ENCODE measurements around the gene CHKA.

CHKA gene

DNA sequence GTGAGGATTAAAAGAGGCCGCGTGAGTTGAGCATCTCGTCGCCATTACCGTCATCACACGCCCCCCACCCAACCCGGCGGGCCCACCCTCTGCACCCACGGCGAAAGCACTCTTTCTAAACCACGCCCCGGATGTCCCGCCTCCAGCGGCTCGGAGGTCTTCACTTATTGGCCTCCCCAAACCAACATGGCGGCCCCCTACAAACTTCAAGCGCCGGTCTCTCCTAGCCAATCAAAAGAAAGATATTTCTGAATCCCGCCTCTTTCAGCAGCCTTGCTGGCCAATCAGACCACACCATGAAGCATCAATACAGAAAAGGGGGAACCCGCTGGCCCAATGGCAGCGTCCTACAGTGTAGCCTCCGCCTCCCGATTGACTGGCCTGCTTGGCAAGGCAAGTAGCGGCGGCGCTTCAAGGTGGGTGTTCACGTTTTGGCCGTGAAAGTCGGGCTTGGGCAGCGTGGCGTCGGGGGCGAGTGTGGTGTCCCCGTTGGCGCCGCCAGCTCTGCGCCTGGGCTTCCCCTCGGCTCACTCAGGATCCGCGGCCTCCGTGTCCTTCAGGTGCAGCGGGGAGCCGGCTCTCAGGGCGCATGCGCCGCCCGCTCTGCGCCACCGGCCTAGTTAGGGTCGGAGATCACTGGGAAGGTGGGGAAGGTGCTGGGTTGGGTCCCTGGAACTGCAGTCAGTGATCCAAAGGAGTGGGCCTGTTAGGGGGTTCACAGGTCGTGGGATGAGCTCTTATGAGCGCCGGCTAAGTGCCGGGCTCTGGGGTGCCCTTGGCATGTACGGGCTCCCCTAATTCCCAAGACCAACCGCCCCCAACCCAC is 90.7 kb downstream of the CHKA start, which contains the start of gene NDUFS8:
Gene NDUFS8, plus strand, starts transcription at position 364 of the 826 bp plus-strand sequence. CDS start 1,471 bp downstream, outside the sequence.
- peak; percentile 99 for DNase-seq

DNA sequence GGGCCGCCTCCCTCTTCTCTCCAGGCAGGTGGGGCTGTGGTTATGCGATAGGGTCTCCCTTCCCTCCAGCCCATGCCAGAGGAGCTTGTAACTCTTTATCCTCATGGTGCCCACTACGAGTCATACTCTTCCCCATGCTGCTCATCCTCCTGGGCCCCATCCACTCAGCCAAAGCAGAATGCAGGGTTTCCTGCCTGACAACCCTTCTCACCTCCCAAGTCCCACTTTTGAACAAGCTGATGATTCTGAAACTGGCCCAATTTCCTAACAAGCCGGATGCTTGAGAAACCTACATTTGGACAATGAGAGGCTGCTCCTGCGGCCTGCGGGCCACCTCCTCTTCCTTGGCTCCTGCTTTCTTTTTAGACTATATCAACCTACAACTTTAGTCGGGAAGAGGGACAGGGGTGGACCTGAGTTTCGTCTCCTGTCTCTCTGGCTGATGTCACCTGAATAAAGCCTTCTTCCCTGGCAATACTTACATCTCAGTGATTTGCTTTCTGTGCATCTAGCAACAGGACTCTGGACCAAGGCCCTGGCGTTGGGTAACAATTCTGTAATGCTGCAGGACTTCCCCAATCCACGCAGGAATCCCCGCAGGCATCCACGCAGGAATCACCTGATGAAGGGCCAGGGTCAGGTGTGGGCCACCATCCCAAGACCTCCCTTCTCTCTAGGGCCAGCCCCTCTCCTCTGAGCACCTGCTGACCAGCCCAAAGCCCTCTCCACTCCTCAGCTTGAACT is 92.2 kb downstream of the CHKA start:
- no peak for DNase-seq

DNA sequence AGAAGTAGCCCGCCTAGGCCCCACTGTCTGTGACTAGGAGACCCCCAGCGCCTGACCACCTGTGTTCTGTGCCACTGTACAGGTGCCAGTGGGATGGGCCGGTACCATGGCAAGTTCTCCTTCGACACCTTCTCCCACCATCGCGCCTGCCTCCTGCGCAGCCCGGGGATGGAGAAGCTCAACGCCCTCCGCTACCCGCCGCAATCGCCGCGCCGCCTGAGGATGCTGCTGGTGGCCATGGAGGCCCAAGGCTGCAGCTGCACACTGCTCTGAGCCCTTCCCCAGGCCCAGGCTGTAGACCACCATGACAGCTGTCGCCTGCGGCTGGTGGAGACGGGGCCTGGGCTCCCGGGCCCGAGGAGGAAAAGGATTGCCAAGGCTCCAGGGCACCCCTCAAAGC is 93.5 kb downstream of the CHKA start:
- DNase-seq, result no peak

DNA sequence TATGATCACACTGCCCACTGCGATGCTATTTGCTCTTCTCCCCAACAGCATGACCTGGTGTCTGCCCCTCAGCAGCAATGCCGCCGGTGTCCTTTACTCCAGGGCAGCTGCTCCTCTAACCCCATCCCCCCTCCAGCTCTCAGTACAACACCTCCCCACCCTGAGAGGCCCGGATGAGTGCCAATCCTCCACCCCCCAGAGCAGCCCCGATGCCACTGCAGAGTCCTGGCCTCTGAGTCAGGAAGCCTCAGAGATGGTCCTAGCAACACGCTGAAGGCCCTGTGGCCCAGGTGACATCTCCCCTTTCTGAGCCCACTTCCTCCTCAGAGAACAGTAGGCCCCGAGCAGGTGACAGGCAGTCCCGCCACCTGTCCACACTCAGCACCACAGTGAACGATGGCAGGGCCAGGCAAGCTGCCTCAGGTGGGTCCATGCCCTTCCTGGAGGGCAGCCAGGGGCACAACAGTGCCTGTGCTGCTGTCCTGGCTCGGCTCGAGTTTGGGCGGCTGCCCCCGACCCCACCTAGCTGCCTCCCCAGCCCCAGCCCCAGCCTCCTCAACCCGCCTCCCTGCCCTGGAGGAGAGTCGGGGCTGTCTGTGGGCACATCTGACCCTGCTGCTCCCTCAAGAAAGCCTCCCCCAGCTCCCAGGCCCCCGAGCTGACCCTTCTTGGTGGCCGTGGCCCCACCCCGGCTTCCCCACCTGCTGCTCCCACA is 94.6 kb downstream of the CHKA start:
- no peak for DNase-seq

DNA sequence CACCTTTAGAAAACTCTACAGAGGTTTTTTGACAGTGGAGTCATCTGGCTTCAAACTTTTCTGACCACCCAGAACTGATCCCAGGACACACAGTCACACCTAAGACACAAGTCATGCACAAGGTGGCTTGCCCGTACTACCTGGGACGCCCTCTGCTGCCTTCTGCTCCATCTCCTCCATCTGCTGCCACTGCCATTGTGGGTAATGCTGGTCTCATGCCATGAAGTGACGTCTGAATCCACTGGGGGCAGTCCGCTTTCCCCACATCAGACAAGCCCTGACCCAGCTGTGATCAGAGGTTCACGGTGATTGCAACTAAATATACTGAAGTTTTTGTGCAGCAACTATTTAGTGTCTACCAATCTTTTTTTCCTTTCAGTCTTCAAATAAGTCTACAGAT is 96.1 kb downstream of the CHKA start:
- DNase-seq, result no peak

DNA sequence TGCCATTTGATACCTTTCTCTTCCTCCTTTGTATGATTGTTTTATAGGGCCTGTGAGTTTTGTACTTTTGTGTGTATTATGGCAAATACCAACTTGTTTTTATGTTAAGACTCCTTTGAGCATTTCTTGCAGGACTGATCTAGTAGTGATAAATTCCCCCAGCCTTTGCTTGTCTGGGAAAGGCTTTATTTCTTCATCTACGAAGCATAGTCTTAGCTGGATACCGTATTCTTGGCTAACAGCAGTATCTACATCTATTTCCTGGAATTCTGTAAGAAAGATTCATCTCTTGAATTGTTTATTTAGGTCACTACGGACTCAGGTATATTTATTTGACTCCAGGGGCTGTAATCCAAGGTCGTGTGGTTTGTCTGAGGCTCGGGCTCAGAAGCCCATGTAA is 96.7 kb downstream of the CHKA start:
- no peak for DNase-seq

DNA sequence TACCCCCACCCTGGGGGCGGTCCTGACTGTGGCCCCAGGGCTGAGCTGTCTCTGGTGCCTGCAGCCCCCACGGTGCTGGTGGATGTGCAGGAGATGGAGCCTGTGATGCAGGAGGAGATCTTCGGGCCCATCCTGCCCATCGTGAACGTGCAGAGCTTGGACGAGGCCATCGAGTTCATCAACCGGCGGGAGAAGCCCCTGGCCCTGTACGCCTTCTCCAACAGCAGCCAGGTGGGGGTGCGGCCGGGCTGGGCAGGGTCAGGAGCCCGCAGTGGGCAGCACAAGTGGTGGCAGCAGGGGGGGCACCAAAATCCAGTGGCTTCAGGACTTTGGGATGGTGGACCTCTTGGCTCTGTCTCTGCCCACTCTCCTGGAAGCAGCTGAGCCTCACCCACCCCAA is 98.7 kb downstream of the CHKA start:
- no peak for DNase-seq

DNA sequence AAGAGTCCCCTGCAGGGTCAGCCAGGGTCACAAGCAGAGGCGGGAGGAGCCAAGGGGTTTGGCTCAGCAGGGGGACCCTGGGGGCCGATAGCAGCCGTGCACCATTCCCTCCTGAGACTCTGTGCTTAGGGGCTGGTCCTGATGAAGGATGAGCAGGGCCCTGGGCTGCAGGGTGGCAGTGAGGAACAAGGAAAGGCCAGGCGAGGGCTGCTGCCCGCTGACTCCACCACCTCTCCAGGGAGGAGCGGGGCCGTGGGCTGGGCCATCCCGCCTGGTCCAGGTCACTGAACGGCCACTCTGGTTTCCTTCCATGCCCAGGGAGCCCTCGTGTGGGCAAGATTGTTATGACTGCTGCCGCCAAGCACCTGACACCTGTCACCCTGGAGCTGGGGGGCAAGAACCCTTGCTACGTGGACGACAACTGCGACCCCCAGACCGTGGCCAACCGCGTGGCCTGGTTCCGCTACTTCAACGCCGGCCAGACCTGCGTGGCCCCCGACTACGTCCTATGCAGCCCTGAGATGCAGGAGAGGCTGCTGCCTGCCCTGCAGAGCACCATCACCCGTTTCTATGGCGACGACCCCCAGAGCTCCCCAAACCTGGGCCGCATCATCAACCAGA is 99.9 kb downstream of the CHKA start:
- DNase-seq, result no peak

GRCh38 chr11:68020575-68020974 is 100.6 kb downstream of the CHKA start:
- DNase-seq, result no peak

DNA sequence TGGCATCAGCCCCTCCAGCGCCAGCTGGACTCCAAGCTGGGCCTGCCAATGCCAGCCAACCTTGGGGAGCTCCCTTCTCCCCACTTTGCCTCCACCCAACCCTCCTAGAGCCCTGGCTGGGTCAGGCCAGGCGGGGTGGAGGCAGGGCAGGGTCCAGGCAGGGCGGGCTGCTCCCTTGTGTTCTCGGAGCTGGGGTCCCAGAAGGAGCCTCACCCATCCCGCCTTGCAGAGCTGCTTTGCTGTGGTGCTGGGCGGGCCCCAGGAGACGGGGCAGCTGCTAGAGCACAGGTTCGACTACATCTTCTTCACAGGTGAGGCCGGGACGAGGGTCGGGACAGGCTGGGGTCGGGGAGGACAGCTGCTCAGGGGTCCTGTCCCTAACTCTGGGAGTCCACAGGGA is 101.7 kb downstream of the CHKA start:
- DNase-seq, result no peak

DNA sequence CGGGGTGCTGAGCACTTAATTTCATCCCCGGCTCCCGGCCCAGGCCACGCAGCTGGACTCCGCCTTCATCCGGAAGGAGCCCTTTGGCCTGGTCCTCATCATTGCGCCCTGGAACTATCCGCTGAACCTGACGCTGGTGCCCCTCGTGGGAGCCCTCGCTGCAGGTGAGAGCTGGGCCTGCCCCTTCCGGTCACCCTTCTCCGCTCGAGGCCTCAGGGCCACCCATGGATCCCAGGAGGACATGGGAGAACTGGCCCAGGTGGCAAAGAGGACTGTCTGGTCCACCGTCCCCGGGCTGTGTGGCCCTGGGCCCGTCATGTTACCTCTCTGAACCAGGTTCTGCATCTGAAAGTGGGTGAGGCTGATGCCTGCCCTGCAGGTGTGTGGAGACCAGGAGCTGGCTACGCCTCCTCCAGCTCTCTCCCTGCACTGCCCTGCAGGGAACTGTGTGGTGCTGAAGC is 102.4 kb downstream of the CHKA start:
- no peak for DNase-seq

GRCh38 chr11:68017980-68018729 is 103.0 kb downstream of the CHKA start:
- no peak for DNase-seq

GRCh38 chr11:68016904-68017817 is 104.0 kb downstream of the CHKA start:
- no peak for DNase-seq

GRCh38 chr11:68016161-68016903 is 104.9 kb downstream of the CHKA start:
- DNase-seq, result no peak

DNA sequence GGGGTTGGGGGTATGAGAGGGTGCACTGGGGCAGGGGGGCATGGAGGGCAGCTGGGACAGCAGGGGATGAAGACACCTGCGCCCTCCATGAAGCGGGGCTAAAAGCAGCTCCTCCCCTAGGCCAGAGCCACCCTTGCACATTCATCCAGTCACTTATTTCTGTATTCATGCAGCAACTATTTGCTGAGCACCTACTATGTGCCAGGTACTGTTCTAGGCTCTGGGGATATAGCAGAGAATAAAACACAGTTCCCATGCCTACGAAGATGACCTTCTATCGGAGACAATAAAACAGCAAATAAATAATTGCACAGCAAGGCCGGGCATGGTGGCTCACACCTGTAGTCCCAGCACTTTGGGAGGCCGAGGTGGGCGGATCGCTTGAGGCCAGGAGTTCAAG is 105.7 kb downstream of the CHKA start:
- DNase-seq, result no peak

DNA sequence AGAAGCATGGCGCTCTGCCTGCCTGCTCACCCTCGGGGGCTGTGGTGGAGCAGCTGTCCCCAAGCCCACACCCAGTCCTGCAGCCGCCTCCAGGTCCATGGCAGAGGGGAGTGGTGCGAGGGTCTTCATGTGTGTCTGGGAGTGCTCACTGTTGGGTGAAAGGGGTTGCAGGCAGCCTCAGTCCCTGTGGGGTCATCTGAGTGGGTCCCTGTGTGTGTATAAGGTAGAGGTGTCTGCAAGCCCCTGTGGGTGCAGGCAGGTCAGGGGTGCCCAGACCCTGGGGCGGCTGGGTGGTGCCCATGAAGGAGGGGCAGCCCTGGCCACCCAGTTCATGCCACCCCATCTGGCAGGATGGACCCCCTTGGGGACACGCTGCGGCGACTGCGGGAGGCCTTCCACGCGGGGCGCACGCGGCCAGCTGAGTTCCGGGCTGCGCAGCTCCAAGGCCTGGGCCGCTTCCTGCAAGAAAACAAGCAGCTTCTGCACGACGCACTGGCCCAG is 106.2 kb downstream of the CHKA start:
- DNase-seq, result no peak

GRCh38 chr11:68014157-68014946 is 106.8 kb downstream of the CHKA start:
- DNase-seq, result no peak

DNA sequence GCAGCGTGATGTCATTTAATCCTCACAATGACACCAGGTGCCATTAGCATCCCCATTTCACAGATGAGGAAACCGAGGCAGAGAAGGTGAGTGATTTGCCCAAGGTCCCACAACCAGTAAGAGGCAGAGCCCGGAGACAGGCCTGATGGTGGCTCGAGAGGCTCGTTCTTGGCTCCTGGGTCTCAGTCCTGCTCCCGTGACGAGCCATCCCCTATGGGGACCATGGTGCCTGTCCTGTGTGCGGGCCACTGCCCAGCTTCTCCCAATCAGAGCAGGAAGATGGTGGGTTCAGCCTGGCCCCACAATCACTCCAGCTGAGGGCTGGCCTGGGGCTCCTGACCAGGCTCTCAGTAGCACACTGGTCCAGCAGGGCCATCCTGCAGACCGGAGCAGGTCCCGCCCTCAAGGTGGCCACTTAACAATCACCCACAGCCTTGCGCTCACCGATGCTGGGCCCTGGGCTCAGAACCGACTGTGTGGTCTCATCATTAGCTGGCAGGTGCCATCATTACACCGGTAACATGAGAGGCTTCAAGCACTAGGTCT is 107.5 kb downstream of the CHKA start:
- DNase-seq, result no peak
